GM12872 (cell line): Measurements from ENCODE around the gene NRARP.

Experiments used
- TF ChIP-seq, protein P1 (sequence below): IDR thresholded peaks from 3 replicates; pipeline ENCODE4 v1.5.1; 2011; ENCODE audit warnings: low read depth, mild to moderate bottlenecking, low read length, moderate library complexity; ENCODE audit not compliant: insufficient read depth

NRARP gene, protein sequence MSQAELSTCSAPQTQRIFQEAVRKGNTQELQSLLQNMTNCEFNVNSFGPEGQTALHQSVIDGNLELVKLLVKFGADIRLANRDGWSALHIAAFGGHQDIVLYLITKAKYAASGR

DNA sequence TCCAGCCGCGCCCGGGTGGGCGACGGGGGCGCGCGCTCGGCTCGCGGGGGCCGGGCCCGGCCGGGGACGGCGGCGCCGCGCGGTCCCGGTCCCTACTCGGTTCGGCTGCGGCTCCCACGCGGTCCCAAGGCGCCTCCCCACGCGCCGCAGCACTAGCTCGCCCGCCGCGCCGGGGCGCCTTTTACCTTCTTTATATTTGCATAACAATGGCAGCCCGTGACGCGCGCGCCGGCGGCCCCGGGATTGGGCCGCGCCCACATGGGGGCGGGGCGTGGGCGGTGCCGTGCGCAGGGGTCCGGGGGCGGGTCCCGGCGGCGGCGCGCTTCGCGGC, at the start of gene NRARP:
Gene NRARP, minus strand, starts transcription at position 154 of the 331 bp plus-strand sequence. CDS start 343 bp downstream, outside the sequence.
- TF ChIP-seq, protein P1, sequence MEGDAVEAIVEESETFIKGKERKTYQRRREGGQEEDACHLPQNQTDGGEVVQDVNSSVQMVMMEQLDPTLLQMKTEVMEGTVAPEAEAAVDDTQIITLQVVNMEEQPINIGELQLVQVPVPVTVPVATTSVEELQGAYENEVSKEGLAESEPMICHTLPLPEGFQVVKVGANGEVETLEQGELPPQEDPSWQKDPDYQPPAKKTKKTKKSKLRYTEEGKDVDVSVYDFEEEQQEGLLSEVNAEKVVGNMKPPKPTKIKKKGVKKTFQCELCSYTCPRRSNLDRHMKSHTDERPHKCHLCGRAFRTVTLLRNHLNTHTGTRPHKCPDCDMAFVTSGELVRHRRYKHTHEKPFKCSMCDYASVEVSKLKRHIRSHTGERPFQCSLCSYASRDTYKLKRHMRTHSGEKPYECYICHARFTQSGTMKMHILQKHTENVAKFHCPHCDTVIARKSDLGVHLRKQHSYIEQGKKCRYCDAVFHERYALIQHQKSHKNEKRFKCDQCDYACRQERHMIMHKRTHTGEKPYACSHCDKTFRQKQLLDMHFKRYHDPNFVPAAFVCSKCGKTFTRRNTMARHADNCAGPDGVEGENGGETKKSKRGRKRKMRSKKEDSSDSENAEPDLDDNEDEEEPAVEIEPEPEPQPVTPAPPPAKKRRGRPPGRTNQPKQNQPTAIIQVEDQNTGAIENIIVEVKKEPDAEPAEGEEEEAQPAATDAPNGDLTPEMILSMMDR = no peak

DNA sequence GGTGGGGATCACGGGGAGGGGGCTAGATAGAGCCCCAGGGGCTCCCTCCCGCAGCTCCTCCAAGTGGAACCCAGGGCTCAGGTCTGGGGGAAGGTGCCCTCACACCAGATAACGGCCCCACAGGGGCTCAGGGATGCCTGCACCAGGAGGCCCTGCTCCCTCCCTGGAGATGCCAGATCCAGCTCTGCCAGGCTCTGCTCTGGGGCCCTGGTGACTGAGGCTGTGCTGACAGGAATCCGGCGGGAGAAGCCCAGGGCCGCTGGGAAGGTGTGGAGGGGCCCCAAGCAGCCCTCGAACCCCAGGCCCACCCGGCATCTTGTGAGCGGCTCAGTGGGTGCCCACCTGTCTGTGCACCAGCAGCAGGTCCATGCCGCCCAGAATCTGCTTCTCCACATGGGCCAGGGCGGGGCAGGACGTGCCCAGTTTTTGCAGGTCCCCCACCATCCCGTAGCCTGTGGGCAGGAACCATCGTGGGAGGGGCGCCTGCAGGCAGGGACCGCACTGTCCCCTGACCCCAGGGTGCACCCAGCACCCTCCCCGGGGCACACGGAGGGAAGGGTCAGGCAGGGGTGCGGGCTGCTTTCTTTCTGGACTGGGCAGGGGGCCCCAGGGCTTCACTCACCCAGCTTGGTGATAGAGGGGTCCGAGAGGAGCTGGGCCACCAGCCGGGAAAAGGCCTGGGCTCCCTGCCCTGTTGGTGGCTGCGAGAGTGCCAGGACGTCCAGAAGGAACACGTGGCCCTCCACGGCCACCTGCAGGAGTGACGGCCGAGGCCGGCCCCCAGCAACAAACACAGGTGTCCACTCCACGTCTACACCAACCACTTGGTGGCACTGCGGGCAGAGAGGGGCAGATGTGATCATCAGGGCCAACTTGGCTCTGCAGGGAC, 48.9 kb upstream of the NRARP start:
- TF ChIP-seq, protein P1 = no peak

DNA sequence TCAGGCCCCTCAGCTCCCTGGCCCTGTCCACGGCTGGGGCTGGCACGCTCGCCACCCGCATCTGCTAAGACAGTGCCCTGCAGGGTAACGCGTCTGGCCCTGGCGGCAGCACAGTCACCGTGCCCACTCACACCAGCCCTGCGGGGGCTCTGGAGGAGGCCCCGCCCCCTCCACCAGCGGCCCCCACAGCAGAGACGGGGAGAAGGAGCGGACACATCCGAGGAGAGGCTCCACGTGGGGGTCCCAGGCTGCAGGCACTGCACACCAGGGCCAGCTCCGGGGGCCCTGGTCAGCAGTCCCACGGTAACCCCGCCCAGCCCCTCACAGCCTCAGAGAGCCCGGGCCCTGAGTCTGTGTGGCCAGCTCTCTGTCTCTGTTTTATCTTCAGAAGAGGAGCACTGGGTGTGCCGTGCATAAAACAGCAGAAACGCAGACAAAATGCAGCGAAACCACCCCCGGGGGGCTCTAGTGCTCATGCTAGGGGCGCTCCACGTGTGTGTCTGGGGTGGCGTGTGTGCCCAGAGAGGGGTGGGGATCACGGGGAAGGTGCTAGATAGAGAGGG, 47.5 kb upstream of the NRARP start:
- TF ChIP-seq, protein P1 = no peak

DNA sequence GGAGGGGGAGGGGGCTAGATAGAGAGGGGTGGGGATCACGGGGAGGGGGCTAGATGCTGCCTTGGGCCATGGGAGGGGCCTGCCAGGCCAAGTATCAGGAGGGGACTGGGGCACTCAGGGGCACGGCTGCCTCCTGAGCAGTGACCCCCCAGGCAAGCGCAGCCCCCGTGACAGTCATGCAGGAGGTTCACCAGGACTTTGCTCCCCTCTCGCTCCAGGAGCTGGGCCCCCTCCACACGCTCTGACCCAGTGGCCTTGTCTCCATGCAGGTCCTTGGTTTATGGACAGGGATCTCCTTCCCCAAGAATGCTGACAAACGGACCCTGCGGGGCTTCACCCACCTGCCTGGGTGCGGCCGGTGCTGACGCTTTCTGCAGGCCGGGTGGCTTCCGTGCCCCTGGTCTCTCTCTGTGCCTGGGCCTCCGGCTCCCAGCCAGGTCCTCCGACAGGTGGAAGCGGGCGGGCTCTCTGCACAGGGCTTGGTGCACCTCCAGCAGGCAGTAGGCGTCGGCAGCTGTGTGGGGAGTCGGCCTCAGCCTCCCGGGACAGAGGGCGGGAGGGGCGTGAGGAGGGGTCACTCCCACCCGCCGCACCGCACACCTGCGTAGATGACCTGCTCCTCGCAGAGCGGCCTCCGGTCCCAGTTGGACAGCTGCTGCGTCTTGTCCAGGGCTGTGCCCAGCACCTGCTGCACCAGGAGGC, 46.8 kb upstream of the NRARP start:
- TF ChIP-seq, protein P1 = no peak

DNA sequence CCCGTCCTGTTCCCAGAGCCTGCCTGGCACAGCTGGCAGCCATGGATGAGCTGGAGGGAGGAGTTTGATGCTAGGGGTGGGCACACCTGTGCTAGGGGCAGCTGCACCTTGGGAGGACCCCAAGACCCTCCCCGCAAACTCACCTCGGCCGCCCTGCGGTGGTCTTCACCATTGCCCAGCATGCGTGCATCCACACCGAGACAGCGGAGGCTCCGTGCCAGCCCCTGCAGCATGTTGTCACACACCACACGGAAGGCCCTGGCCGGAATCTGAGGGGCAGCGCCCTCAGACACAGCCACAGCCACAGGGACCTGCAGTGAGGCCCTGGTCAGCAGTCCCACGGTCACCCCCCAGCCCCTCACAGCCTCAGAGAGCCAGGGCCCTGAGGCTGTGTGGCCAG, 45.9 kb upstream of the NRARP start:
- TF ChIP-seq, protein P1 = no peak

DNA sequence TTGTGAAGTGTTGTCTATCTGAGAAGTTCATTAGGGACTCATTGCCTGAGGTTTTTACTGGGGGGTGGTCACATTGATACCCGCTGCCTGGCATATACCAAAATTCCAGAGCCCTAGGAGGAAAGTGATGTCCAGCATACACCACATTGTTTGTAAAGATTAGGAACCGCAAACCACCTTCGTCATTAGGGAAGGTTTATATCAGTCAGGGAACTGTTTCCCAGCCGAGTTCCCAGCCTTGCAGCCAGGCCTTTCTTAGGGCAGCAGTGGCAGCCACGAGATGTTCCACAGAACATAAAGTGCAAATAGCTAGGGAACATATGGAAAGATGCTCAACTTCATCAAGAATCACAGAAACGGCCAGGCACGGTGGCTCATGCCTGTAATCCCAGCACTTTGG, 40.4 kb upstream of the NRARP start:
- TF ChIP-seq, protein P1 = no peak

DNA sequence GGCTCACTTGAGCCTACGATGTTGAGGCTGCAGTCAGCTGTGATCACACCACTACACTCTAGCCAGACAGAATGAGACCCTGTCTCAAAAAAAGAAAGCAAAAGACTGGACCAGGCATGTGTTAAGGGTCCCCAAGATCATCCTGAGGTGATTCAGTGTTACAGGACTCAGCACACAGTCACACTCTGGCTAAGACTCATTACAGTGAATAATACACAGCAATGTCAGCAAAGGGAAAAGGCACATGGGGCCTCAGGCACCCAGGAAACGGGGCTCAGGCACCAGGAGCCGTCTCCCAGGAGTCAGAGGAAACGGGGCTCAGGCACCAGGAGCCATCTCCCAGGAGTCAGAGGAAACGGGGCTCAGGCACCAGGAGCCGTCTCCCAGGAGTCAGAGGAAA, 39.2 kb upstream of the NRARP start:
- TF ChIP-seq, protein P1 = no peak
